Mucosa of gallbladder (tissue), 1 donor: Measurements from ENCODE around the gene NOTCH1. TPM values are rescaled to one million over a fixed set of nuclear protein-coding genes. Genes with fewer than 3 reads are reported as not detected.
"Not testable (repeated sequence)": the region's sequence is repeated elsewhere in the genome, so short reads cannot be mapped to it uniquely, and the experiment has no call there.

Experiments used
- DNase-seq: peaks from one replicate; pipeline ENCODE4 v3.0.0-alpha.2; 2020; ENCODE audit warnings: low spot score
- total RNA-seq: library from RNA; stranded (reverse); gene quantifications from one replicate; pipeline ENCODE4 v1.2.1, GENCODE V29; 2021
- donor health status: DM: no; HTN: no; CAD: no.

NOTCH1 gene
- 51.6 TPM for total RNA-seq

- DNase-seq: peak; percentile 91
Observed at GRCh38 chr9:136545965-136546696, at the start of gene NOTCH1. Gene NOTCH1, minus strand, starts transcription at chr9:136546048. Its CDS starts 262 bp downstream, at chr9:136545786.

GRCh38 chr9:136594492-136594891, 48.6 kb upstream of the NOTCH1 start:
- DNase-seq: no peak

GRCh38 chr9:136593581-136593980, 47.7 kb upstream of the NOTCH1 start:
- no peak for DNase-seq

DNA sequence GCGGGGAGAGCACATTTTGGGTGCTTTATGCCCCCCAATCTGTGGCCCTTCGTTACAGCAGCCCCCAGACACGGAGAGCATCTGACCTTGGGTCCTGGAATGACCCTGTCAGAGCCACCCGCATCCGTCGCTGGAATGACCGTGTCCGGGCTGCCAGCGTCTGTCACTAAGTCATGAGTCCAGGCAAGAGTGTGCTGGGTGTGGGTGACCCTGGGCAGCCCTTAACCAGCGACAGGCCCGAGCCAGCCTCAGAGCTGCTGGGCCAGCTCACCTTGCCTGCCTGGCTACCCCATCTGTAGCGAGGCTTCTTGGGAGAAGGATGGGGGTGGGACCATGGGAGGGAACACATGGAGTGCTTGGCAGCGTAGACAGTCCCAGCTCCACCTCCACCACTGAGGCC, 46.8 kb upstream of the NOTCH1 start:
- no peak for DNase-seq

DNA sequence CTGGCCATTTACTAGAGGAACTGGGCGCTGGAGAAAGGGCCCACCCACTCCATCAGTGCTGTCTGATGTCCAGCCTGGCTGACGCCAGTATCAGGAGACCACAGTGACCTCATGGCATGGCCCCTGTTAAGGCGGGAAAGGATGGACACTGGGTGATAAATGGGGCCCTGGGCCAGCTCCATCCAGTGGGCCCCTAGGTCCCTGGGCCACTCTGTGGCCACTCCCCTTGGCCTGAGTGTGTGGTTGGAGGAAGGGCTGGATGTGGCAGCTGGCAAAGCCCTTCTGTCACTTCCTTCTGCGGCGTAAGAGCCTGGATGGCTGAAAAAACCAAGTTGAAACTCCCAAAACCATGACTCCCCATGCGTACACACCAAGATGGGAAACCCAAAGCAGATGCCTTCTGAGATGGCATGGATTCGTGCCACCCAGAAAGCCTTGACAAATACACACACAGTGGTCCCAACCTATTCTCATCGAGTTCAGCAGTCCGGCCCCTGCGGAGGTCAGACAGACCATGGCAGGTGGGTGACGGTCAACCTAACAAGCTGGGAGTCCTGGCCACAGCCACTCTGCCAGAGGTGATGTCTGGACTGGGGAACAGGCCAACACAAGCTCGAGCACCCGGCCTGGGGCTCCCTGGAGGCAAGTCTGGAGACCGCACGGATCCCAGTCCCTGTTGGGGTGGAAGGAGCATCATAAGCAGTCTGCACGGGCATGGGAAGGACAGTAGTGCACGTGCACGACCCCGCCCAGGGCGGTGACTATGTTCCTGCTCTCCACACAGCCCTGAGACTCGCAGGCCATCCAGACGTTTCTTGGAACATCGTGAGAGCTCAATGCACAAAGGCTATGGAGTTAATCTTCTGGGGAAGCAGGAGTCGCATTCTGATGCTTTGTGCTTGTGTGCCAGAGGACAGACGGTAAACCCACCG, 45.2 kb upstream of the NOTCH1 start:
- DNase-seq: no peak

DNA sequence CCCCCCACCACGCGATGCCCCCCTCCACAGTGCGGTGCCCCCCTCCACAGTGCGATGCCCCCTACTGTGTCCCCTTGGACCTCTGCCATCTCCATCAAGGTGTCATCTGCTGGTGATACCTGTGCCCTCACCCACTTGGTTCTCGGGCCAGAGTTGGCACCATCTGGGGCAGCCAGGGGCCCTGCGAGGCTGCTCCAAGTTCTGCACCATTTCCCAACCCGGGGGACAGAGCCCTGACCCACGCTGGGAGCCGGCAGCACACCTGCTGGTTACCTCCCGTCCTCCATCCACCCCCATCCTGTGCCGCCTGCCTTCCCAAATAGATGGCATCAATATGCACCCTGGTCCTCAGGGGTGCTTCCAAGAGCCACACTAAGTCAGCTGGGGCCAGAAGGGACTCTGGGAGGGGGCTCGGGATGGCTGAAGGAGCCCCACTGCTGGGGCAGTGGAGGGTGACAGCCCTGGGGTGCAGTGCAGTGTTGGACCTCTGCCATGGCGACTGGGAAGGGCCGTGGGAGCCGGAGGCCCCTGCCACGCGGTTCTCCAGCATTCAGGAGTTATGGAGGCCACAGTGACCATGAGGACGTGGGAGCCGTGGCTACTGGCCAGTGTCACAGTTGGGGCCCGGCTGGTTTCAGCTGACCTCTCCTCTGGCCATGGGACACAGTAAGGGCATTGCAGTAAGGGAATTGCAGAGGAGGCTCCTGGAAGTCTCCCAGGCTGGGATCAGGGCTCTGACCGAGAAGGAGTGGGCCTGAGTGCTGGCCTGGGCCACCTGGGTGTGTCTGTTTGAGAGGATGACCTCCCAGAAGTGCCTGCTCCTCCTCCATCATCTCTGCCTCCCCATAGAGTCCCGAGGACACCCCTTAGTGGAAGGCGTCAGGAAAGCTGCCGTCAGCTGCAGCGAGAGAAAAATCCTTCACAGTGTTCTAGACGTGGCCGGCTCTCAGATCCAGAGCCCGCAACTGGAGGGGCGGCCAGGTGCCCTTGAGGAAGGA, 44.2 kb upstream of the NOTCH1 start:
- no peak for DNase-seq

- no peak for DNase-seq
Observed at GRCh38 chr9:136588663-136589464, 43.0 kb upstream of the NOTCH1 start.

DNA sequence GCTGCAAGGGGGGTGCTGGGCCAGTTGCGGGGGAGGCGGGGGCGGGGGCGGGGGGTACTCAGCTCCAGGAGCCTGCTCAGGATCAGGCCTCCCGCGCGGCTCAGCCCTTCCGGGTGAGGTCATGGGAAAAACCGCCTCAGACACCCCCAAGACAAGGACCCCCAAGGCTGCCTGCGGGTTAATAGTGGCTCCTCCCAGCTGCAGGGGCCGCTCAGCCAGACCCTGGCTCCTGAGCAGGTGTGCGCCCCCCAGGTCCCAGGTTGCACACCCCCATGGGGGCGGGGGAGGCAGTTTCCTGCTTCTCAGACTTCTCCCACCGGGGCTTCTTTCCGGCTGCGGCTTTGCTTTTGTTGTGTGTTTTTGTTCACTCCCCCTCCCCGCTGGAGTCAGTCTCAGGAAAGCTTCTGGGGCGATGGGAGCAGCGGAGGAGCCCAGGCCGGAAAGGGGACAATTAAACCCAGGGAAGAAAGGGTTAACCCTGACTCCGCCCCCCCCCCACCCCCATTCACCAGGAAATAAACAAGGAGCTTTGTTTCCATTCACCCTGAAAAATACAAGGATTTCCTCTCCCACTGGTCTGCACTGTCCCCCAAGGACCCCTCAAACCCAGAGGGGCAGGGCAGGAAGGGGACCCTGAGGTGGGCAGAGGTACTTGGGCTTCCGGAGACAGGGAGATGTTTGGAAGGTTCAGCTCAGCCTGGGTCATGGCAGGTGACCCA, 42.3 kb upstream of the NOTCH1 start:
- no peak for DNase-seq

DNA sequence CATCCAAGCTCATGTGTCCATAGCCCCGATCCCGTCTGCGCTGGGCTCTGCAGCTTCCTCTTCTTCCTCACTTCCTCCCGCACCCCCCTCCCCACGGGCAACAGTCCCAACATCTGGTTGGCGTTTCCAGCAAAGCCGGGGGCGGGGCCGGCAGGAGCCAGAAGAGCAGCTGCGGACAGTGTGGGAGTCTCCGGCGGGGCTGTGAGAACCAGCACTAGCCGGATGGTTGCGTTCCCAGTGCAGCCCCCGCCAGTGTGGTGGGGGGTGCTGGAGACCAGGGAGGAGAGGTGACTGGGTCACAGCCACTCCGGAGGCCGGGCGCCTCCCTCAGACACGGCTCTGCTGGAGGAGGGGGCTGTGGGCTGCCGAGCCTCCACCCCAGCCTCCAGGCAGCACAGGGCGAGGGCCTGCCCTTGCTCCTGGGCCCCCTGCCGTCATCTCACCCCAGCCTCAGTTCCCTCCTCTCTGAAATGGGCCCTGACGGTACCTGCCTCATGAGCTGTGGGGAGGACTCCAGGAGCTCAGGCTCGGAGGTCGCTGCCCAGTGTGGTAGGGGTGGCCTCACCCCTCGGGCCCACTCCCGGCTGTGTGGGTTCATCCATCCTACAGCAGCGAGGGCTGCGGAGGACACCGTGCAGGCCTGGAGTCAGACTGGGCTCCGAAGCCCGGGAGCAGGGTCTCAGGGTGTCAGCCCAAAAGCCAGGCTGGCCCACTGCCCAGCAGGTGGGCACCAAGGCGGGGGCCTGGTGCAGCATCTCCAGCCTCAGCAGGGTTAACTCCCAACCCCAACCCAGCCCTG, 41.5 kb upstream of the NOTCH1 start:
- peak; percentile 60 for DNase-seq

- no peak for DNase-seq
Observed at GRCh38 chr9:136586391-136586953, 40.6 kb upstream of the NOTCH1 start.

- DNase-seq: no peak
Observed at GRCh38 chr9:136585531-136586120, 39.8 kb upstream of the NOTCH1 start.

GRCh38 chr9:136584934-136585333, 39.1 kb upstream of the NOTCH1 start:
- DNase-seq: no peak

DNA sequence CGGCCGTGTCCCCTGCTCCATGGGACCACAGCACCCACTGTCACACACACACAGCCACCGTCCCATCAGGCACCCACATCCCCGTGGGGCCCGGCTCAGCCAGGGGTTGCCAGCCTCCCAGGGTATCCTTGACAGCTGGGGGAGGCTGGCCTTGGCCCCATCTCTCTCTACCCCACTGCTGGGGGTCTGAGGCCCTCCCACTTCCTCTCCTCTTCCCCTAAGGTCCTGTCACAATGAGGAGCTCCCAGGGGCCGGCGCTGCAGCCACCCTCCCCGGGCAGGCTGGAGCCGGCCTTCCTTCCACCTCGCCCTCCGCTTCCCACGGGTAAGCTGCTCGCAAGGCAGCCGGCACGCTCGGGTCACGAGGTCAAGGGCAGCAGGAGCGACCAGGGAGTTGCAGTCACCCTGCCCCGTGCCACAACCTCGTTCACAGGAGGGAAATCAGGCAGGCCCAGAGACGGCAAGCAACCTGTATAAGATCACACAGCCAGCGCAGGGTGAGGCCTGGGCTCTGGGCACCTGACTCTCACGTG, 38.6 kb upstream of the NOTCH1 start:
- no peak for DNase-seq

- DNase-seq: no peak
Observed at GRCh38 chr9:136582977-136583735, 37.3 kb upstream of the NOTCH1 start.

- DNase-seq: no peak
Observed at GRCh38 chr9:136581614-136582447, 36.0 kb upstream of the NOTCH1 start.

DNA sequence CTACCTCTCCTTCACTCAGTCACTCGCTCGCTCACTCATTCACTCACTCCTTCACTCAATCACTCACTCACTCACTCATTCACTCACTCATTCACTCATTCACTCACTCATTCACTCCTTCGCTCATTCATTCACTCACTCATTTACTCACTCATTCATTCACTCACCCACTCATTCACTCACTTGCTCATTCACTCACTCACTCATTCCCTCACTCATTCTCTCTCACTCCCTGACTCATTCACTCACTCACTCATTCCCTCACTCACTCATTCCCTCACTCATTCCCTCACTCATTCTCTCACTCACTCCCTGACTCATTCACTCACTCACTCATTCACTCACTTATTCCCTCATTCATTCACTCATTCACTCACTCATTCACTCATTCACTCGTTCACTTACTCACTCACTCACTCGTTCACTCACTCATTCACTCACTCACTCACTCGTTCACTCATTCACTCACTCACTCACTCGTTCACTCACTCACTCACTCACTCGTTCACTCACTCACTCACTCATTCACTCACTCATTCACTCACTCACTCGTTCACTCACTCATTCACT, 33.9 kb upstream of the NOTCH1 start:
- DNase-seq: not testable (repeated sequence)
